Measurements from ENCODE around the gene NR4A1. TPM values are rescaled to one million over a fixed set of nuclear protein-coding genes. Genes with fewer than 3 reads are reported as not detected.

Gene NR4A1
- polyA plus RNA-seq, 1 of the 3 experiments (the other 2 are of a cell fraction), result 120 TPM

- TF ChIP-seq USF1 (IDR thresholded peaks at IDR 0.05; ENCODE audit: borderline replicate concordance, low read depth), result no peak
- no peak for TF ChIP-seq RCOR1 (IDR thresholded peaks at IDR 0.05; ENCODE audit: low read length)
- no peak for TF ChIP-seq EZH2phosphoT487 (IDR thresholded peaks at IDR 0.05; ENCODE audit: borderline replicate concordance, low read depth)
- no peak for TF ChIP-seq GABPA (IDR thresholded peaks at IDR 0.05; ENCODE audit: low read depth)
- TF ChIP-seq MXI1 (IDR thresholded peaks at IDR 0.05; ENCODE audit: low read depth, low read length), result no peak
- no peak for TF ChIP-seq NFIC (IDR thresholded peaks at IDR 0.05; ENCODE audit: borderline replicate concordance)
- no peak for TF ChIP-seq ZBTB33 (IDR thresholded peaks at IDR 0.05; ENCODE audit: borderline replicate concordance, low read depth)
Measured at GRCh38 chr12:52042706-52043385, 8.4 kb upstream of the NR4A1 start (continued).

GRCh38 chr12:52043386-52044212 lies 7.6 kb upstream of the NR4A1 start:
- no peak for TF ChIP-seq ZBTB33 (IDR thresholded peaks at IDR 0.05; ENCODE audit: borderline replicate concordance, low read depth)
- TF ChIP-seq CHD2 (IDR thresholded peaks at IDR 0.05; ENCODE audit: low read length, partially characterized antibody), result no peak
- TF ChIP-seq RCOR1 (IDR thresholded peaks at IDR 0.05; ENCODE audit: low read length), result no peak
- TF ChIP-seq MAX (IDR thresholded peaks at IDR 0.05; ENCODE audit: low read depth), result no peak
- no peak for TF ChIP-seq SIN3A (IDR thresholded peaks at IDR 0.05; ENCODE audit: borderline replicate concordance, low read depth, low read length)
- TF ChIP-seq GATA2 (CRISPR knock-in tag; IDR thresholded peaks at IDR 0.05), result no peak
- TF ChIP-seq NFIC (IDR thresholded peaks at IDR 0.05; ENCODE audit: borderline replicate concordance), result no peak
- H3K36me3 ChIP-seq (replicated peaks in 1 of 2; ENCODE audit: control insufficient read depth in 1 of 2, insufficient read depth in 2 of 2, low read length in 1 of 2), result no peaks in the 10 kb centered on the region
- H3K4me3 ChIP-seq (ENCODE audit: low read depth in 2 of 2, low read length in 1 of 2), result no peak overlapping the region
- no peak for DNase-seq
- no peak overlapping the region for H3K9ac ChIP-seq
- no peak overlapping the region for H3K27ac ChIP-seq (ENCODE audit: low read depth in 2 of 2, low read length in 1 of 2)
- ChIA-PET CTCF (interaction anchor here (1.0 to 30.2 kb wide), 5 partner anchors 19 to 284 kb away, joined by 3 to 949 read pairs (median 4); partner anchors contain the start of genes ATG101 and SMIM41), POLR2A (no interaction called here)
- no peak overlapping the region for H3K4me2 ChIP-seq
- H3F3A ChIP-seq (replicated peaks; ENCODE audit: insufficient read depth), result no peaks in the 10 kb centered on the region
- H3K4me1 ChIP-seq (ENCODE audit: control insufficient read depth in 1 of 2, insufficient read depth in 2 of 2, low read depth in 1 of 2, low read length in 1 of 2), result peaks cover 1 to 16% of the 10 kb centered on the region in 2 experiments; a peak in 3 of 4 replicates
- no peaks in the 10 kb centered on the region for H3K9me3 ChIP-seq
- H2AFZ ChIP-seq (ENCODE audit: low read depth), result no peak overlapping the region
- WGBS (ENCODE audit: low lambda C conversion rate), result 90% methylated on average over 14 of the region's 21 CpGs
- no peaks in the 10 kb centered on the region for H3K27me3 ChIP-seq (ENCODE audit: insufficient read depth)
- peaks cover 5% of the 10 kb centered on the region; the same call in 1 of the 2 replicates for H4K20me1 ChIP-seq (ENCODE audit: insufficient read depth)
- no peaks in the 10 kb centered on the region for H3K9me2 ChIP-seq
- H3K79me2 ChIP-seq (ENCODE audit: insufficient read depth), result peaks cover 21% of the 10 kb centered on the region; the same call in 1 of the 2 replicates

Measured in SK-N-SH (cell line).